Measurements from ENCODE around the gene BRCA2.

GRCh38 chr13:32330441-32330840 lies 15.1 kb downstream of the BRCA2 start:
- TF ChIP-seq CTCF (IDR thresholded peaks at IDR 0.05) (no peak), POLR2A (IDR thresholded peaks at IDR 0.05) (no peak)
